PC-9 (cell line): ENCODE data around the gene PLEKHA7.

Experiments
- CTCF ChIP-seq: fragments of 200-600 bp; sonication (generic); conservative IDR thresholded peaks from 2 replicates; pipeline ENCODE4 v1.6.1; 2017; ENCODE audit warnings: mixed run types, antibody characterized with exemption, mild to moderate bottlenecking, moderate library complexity
- EZH2 ChIP-seq: fragments of 200-600 bp; sonication (generic); IDR thresholded peaks from 2 replicates; pipeline ENCODE4 v1.8.0; 2017; ENCODE audit warnings: antibody characterized with exemption, low read depth

GRCh38 chr11:16780146-16780545 is 234.1 kb downstream of the PLEKHA7 start:
- TF ChIP-seq CTCF (no peak), EZH2 (no peak)
